Aorta (tissue), 5 donors: ENCODE measurements around the gene TENM4. TPM values are rescaled to one million over a fixed set of nuclear protein-coding genes. Genes with fewer than 3 reads are reported as not detected.
A peak's percentile ranks its signal among the peaks of the same experiment; 100 is the strongest.

ENCODE experiments used
- ATAC-seq: fragments of 200-7000 bp; cut with Tn5 transposase; one replicate; pipeline ENCODE4 v1.9.1; 2022; ENCODE audit warnings: moderate library complexity; ENCODE audit not compliant: low FRiP score
- DNase-seq, 2 donors: peaks; one replicate each; pipeline ENCODE4 v3.0.0-alpha.2; 2020
- H3K27ac ChIP-seq, 2 donors: one replicate each; pipeline ENCODE4 v1.5.1; 2013; ENCODE audit warnings: low read length in 2 of 2, mild to moderate bottlenecking in 2 of 2, moderate library complexity in 2 of 2, control low read depth in 1 of 2, inconsistent platforms in 1 of 2, low read depth in 1 of 2
- H3K27me3 ChIP-seq, 2 donors: one replicate each; pipeline ENCODE4 v1.6.1; 2013; ENCODE audit warnings: control low read depth in 1 of 2, low read length in 1 of 2, mild to moderate bottlenecking in 1 of 2, moderate library complexity in 1 of 2; ENCODE audit not compliant: insufficient read depth in 2 of 2, control insufficient read depth in 1 of 2
- H3K36me3 ChIP-seq, 2 donors: one replicate each; pipeline ENCODE4 v1.6.1; 2013; ENCODE audit warnings: control low read depth in 1 of 2, low read length in 1 of 2, mild to moderate bottlenecking in 1 of 2; ENCODE audit not compliant: insufficient read depth in 2 of 2, control insufficient read depth in 1 of 2
- H3K4me1 ChIP-seq, 2 donors: one replicate each; pipeline ENCODE4 v1.6.1; 2013; ENCODE audit warnings: low read length in 2 of 2, control low read depth in 1 of 2, mild to moderate bottlenecking in 1 of 2, moderate library complexity in 1 of 2; ENCODE audit not compliant: insufficient read depth in 2 of 2, control insufficient read depth in 1 of 2
- H3K4me3 ChIP-seq, 2 donors: one replicate each; pipeline ENCODE4 v1.5.1; 2013; ENCODE audit warnings: low read length in 2 of 2, control low read depth in 1 of 2, mild to moderate bottlenecking in 1 of 2
- H3K9me3 ChIP-seq: one replicate; pipeline ENCODE4 v1.6.1; 2013; ENCODE audit warnings: mild to moderate bottlenecking, low read length; ENCODE audit not compliant: control insufficient read depth
- WGBS, 2 donors: extraction: QIAGEN DNeasy Blood & Tissue Kit; methylation state at CpG; one replicate each; pipeline ENCODE4 v1.1.7; 2013; 5-methylcytosine and 5-hydroxymethylcytosine counted together
- intact Hi-C, 2 donors: fragments of 100-400 bp; cut with DNase I; formaldehyde crosslinking; loops; one replicate each; pipeline versions ENCODE4 v1.14.2 to v1.15.0; 2022
- polyA plus RNA-seq, 2 donors: library from polyadenylated mRNA; stranded (reverse); fragments of 200-250 nt; gene quantifications; one replicate each; pipeline ENCODE4 v1.2.3, GENCODE V29; 2013
- total RNA-seq, 2 donors: library from RNA; stranded (reverse); fragmentation: NEBNext Ultra II Directional; extraction: Animal tissue kit (Norgen Biotek cat#: 25700); gene quantifications; one replicate each; pipeline ENCODE4 v1.2.1, GENCODE V29; 2021
- donor health status: healthy with polysubstance abuse.
- donor health status: Bipolar disorder and iron deficiency.
- donor health status: DM: no; HTN: no; CAD: no.
- donor health status: DM: no; HTN: no; CAD: no.
- donor health status: DM: yes; HTN: yes; CAD: no.

TENM4 gene
- total and polyA plus RNA-seq, 4 donors = 0.20 to 9.1 (median 2.5) TPM

DNA sequence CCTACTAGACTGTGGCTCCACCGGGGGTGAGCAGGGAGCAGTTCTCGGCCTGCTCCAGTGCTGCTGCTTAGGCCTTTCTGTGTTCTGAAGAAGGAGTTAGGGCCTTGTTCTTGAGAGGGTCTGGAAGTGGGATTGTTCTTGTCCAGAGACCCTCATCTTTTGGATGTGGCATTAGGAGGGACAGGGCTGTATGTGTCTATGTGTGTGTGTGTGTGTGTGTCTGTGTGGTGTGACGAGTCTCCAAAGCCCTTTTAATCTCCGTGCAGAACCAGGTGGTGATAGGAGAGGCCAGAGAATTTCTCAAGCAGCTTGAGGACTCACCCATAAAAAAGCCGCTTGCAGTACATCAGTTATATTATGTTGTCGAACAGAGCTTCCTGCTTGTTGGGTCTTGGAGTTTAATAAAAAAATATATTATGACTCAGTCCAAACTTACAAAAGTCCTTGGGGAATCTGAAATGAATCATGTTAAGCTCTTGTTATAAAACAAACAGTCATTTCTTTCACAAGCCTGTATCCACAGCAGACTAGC is 196.5 kb downstream of the TENM4 start:
- H3K36me3 ChIP-seq = no peaks in the 10 kb centered on the region
- WGBS, 2 donors = 25 to 32% methylated on average over 6 of the region's 6 CpGs
- H3K4me1 ChIP-seq = peaks cover 2 to 8% of the 10 kb centered on the region in 2 donors
- no peaks in the 10 kb centered on the region for H3K27me3 ChIP-seq
- no peaks in the 10 kb centered on the region for H3K9me3 ChIP-seq
- no peak overlapping the region for H3K4me3 ChIP-seq
- intact Hi-C loops = loop anchor here (2.0 to 10.0 kb wide), 4 partner anchors 70 to 193 kb away; no protein-coding TSS in a partner anchor
- peak; percentile 78 for ATAC-seq
- peak overlapping the region; percentile 2 to 82 for H3K27ac ChIP-seq
- DNase-seq = no peak

DNA sequence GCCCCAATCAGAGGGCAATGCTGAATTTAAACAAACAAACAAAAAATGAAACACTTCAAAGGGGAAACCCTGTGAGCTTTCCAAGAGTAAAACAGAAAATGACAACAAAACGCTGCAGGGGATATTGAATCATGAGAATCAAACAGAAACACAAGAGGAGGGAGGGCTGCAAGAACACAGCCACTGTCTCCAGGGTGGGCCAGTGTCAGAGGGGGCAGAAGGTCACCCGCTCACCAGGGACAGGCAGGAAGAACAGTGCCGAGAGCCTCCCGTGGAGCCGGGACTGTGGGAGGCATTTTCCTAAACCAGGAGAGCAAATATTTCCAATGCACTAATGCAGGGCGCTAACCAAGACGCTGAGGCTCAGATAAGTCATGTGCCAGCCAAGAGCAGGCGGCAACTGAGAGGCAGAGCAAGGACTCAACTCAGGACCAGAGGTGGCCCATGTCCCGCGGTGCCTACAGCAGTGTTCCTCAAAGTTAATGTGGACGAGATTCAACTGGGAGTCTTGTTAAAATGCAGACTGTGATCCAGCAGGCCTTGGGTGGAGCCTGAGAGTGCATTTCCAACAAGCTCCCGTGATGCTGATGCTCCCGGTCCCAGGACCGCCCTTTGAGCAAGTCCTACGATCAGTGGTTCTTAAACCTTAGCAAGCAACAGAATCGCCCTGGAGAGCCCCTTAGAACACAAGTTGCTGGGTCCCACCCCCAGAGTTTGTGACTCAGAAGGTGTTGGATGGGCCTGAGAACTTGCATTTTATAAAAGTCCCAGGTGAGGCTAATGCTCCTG is 197.2 kb downstream of the TENM4 start:
- Histone ChIP-seq H3K4me1 (peaks cover 2 to 8% of the 10 kb centered on the region in 2 donors), H3K36me3 (no peaks in the 10 kb centered on the region), H3K9me3 (no peaks in the 10 kb centered on the region), H3K4me3 (no peak overlapping the region), H3K27me3 (no peaks in the 10 kb centered on the region), H3K27ac (peak overlapping the region in 1 of 2 donors; percentile 82)
- intact Hi-C loops = loop anchor here (2.0 to 10.0 kb wide), 4 partner anchors 69 to 194 kb away; no protein-coding TSS in a partner anchor
- DNase-seq (no peak), ATAC-seq (no peak)
- WGBS, 2 donors = 93 to 94% methylated on average over 16 of the region's 16 CpGs

DNA sequence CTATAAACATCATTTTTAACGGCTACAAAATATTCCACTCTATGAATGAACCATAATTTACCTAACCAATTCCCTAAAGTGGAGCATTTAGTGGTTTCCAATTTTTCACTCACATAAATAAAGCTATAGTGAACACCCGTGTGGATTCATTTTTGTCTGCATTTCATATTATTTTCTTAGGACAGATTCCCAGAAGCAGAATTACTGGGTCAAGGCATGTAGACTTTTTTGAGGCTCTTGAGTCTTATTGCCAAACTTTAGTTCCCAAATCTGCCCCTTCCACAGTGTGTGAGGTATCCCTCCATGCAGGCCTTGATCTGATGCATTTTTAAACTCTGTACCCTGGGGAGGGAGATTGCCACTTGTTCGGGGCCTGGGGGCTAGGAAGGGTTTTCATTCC is 198.2 kb downstream of the TENM4 start:
- H3K4me1 ChIP-seq = peaks cover 2 to 8% of the 10 kb centered on the region in 2 donors
- DNase-seq (no peak), ATAC-seq (no peak)
- H3K36me3 ChIP-seq = no peaks in the 10 kb centered on the region
- intact Hi-C loops = loop anchor here (5.0 to 10.0 kb wide), 3 partner anchors 68 to 195 kb away; no protein-coding TSS in a partner anchor
- H3K4me3 ChIP-seq = no peak overlapping the region
- H3K27me3 ChIP-seq = no peaks in the 10 kb centered on the region
- WGBS, 2 donors = 39 to 45% methylated on average over 3 of the region's 3 CpGs
- no peaks in the 10 kb centered on the region for H3K9me3 ChIP-seq
- H3K27ac ChIP-seq = no peak overlapping the region

DNA sequence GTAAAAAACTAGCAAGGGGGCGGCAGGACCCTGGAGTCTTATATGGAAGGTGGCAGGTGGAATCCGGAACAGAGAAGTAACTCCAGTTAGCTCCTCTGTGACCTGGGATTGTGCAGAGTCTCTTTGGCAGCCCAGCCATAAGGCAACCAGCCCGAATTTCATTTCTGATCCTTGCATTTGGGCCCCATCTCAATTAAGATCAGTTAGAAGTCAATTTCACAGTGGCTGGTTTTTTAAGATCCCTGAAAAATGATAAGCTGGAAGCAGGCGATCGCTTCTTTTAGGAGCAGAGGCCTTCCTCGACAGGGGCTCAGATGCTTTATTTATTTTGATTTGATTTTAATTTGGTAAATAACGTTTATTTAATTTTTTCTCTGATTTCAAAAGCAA is 199.0 kb downstream of the TENM4 start:
- DNase-seq (no peak), ATAC-seq (no peak)
- Histone ChIP-seq H3K9me3 (no peaks in the 10 kb centered on the region), H3K27ac (no peak overlapping the region), H3K4me3 (no peak overlapping the region), H3K36me3 (no peaks in the 10 kb centered on the region), H3K4me1 (peaks cover 2 to 8% of the 10 kb centered on the region in 2 donors), H3K27me3 (no peaks in the 10 kb centered on the region)
- intact Hi-C loops = loop anchor here (5.0 to 10.0 kb wide), 3 partner anchors 67 to 195 kb away; no protein-coding TSS in a partner anchor
- 84 to 91% methylated on average over 7 of the region's 7 CpGs for WGBS, 2 donors

DNA sequence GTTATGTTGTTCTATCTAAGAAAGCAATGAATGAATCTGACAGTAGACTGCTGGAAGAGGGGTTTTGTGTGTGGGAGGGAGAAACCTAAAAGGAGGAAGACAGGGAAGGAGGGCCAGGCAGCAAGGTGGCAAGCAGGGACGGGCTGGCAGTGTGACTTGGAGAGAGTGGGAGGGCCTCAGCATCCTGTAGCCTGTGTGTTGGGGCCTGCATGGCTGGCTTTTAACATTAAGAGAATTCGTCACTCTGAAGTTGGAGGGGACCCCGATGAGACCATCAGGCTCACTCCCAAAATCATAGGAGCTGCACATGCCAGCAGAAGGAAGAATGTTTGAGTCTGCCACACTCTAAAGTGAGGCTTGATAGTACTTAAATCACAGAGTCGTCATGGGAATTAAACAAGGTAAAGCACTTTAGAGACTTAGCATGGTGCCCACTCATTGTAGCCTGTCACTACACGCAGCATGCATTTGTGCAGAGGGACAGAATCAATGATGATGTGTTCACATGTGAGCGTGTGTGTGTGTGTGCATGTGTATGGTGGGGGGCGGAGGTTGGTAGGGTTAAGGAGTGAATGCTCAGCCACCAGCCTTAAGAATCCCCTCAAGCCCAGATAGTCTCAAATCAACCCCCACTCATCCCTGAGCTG is 199.5 kb downstream of the TENM4 start:
- 94 to 95% methylated on average over 7 of the region's 7 CpGs for WGBS, 2 donors
- H3K4me1 ChIP-seq = peaks cover 2 to 8% of the 10 kb centered on the region in 2 donors
- ATAC-seq (no peak), DNase-seq (no peak)
- H3K36me3 ChIP-seq = no peaks in the 10 kb centered on the region
- H3K4me3 ChIP-seq = no peak overlapping the region
- intact Hi-C loops = loop anchor here (5.0 to 10.0 kb wide), 3 partner anchors 67 to 196 kb away; no protein-coding TSS in a partner anchor
- no peaks in the 10 kb centered on the region for H3K27me3 ChIP-seq
- no peak overlapping the region for H3K27ac ChIP-seq
- no peaks in the 10 kb centered on the region for H3K9me3 ChIP-seq

DNA sequence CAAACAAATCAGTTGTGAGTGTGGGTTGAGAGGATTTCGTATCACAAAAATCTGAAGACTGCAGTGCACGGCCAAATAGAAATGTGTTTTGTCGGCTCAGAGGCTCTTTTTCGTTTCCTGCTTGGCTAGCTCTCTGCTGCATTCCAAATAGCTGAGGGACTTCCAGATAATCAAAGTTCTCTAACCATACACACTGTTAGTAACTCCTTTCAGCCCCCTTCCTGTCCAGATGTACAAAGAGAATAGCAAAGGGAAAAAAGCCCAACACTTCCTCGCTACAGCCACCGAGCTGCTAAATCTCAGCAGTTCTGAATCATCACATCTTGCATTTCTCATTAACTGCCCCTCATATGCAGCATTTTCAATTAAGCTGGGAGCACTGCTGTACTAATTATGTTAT is 203.1 kb downstream of the TENM4 start:
- Histone ChIP-seq H3K4me1 (no peaks in the 10 kb centered on the region), H3K36me3 (no peaks in the 10 kb centered on the region), H3K27me3 (no peaks in the 10 kb centered on the region), H3K9me3 (no peaks in the 10 kb centered on the region), H3K27ac (peak overlapping the region in 1 of 2 donors; percentile 48), H3K4me3 (no peak overlapping the region)
- ATAC-seq = no peak
- DNase-seq = no peak
- intact Hi-C loops = no loop called here
- WGBS, 2 donors = 0 to 3% methylated on average over 6 of the region's 6 CpGs

DNA sequence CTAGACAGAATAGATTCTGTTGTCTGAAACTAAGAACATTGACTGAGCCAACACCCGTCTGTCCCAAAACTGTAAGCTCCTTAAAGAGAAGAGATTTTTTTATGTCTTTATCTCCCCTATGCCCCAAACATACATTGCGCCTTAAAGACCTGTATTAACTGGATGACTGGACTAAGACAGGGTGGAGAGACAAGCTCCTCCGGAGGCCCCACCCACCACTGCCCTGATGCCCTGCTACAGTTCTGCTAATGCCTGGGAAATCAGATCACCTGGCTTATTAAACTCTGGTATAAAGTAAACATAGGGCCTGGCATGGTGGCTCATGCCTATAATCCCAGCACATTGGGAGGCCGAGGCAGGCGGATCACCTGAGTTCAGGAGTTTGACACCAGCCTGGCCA is 203.7 kb downstream of the TENM4 start:
- Histone ChIP-seq H3K9me3 (no peaks in the 10 kb centered on the region), H3K4me1 (no peaks in the 10 kb centered on the region), H3K27me3 (no peaks in the 10 kb centered on the region), H3K27ac (no peak overlapping the region), H3K4me3 (no peak overlapping the region), H3K36me3 (no peaks in the 10 kb centered on the region)
- no peak for DNase-seq
- intact Hi-C loops = no loop called here
- no peak for ATAC-seq
- 90 to 92% methylated on average over 5 of the region's 5 CpGs for WGBS, 2 donors

DNA sequence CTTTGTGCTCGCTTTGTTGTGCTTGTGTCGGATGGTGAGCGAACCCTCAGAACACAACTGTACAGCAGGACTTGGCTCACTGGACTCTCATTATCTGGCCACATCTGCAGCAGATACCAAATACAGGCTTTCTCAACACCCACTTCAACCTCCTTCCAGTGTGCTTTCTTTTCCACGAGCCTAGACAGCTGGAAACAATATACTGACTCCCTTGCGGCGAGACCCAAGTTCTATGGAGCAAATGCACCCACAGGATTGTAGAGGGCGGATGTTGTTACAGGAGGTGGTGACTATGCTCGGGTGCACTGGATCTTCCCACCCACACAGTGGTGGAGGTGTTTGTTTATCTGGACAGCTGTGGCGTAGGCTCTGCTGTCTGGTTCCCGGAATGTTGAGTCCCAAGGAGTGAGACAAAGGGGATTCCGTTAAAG is 204.3 kb downstream of the TENM4 start:
- no peaks in the 10 kb centered on the region for H3K36me3 ChIP-seq
- ATAC-seq (no peak), DNase-seq (no peak)
- no peaks in the 10 kb centered on the region for H3K27me3 ChIP-seq
- no peaks in the 10 kb centered on the region for H3K4me1 ChIP-seq
- intact Hi-C loops = no loop called here
- WGBS, 2 donors = 81 to 89% methylated on average over 11 of the region's 11 CpGs
- no peak overlapping the region for H3K27ac ChIP-seq
- no peaks in the 10 kb centered on the region for H3K9me3 ChIP-seq
- H3K4me3 ChIP-seq = no peak overlapping the region
